OCI-LY7 (cell line): ENCODE data around the gene ANO2. TPM values are rescaled to one million over a fixed set of nuclear protein-coding genes. Genes with fewer than 3 reads are reported as not detected.

Source experiments
- BruUV-seq: library from RNA; stranded (reverse); fragments of 400-500 nt; replicated peaks from 2 replicates; lab custom pipeline; 2021; lab: Mats Ljungman, UMichigan
- CTCF ChIA-PET: fragments of 300-600 bp; sonication (Branson Sonifier 250); formaldehyde crosslinking; loops from one replicate; lab custom pipeline; 2022; ENCODE audit warnings: antibody characterized with exemption; ENCODE audit not compliant: unreplicated experiment; lab: Charles Lee
- POLR2A ChIA-PET: fragments of 300-600 bp; sonication (Branson Sonifier 250); formaldehyde crosslinking; loops from one replicate; lab custom pipeline; 2022; ENCODE audit warnings: antibody characterized with exemption; lab: Charles Lee
- DNase-seq: peaks from one replicate; pipeline ENCODE4 v3.0.0-alpha.2; 2015; ENCODE audit warnings: low spot score
- H2AFZ ChIP-seq: fragments of 200-600 bp; sonication (generic), shearing (Covaris generic); 2 replicates; pipeline ENCODE4 v1.6.1; 2014; ENCODE audit warnings: mild to moderate bottlenecking, antibody characterized with exemption, low read length, moderate library complexity
- H3K27ac ChIP-seq: fragments of 200-600 bp; sonication (generic); 2 replicates; pipeline ENCODE4 v1.5.1; 2014; ENCODE audit warnings: mixed run types, low read depth, mild to moderate bottlenecking, moderate library complexity, low read length, inconsistent platforms; ENCODE audit not compliant: poor library complexity, severe bottlenecking
- H3K36me3 ChIP-seq: fragments of 200-600 bp; sonication (generic); 2 replicates; pipeline ENCODE4 v1.6.1; 2014; ENCODE audit warnings: mild to moderate bottlenecking, antibody characterized with exemption, low read length, moderate library complexity, mixed read lengths; ENCODE audit not compliant: insufficient read depth
- H3K4me1 ChIP-seq: fragments of 200-600 bp; sonication (generic); 2 replicates; pipeline ENCODE4 v1.5.1; 2014; ENCODE audit warnings: mild to moderate bottlenecking, low read length; ENCODE audit not compliant: insufficient read depth, poor library complexity, severe bottlenecking
- H3K4me2 ChIP-seq: fragments of 200-600 bp; sonication (generic); 2 replicates; pipeline ENCODE4 v1.6.1; 2014; ENCODE audit warnings: mild to moderate bottlenecking, low read length
- H3K4me3 ChIP-seq: fragments of 200-600 bp; sonication (generic); 2 replicates; pipeline ENCODE4 v1.5.1; 2014; ENCODE audit warnings: mild to moderate bottlenecking, low read depth, low read length; ENCODE audit not compliant: poor library complexity, severe bottlenecking
- H3K79me2 ChIP-seq: fragments of 200-600 bp; sonication (generic); 2 replicates; pipeline ENCODE4 v1.6.1; 2016; ENCODE audit warnings: low read depth, mild to moderate bottlenecking, low read length, moderate library complexity, mixed read lengths; ENCODE audit not compliant: insufficient read depth
- H3K9me2 ChIP-seq: fragments of 200-600 bp; sonication (generic); 2 replicates; pipeline ENCODE4 v1.6.1; 2016; ENCODE audit warnings: mild to moderate bottlenecking, low read length, mixed read lengths; ENCODE audit not compliant: insufficient read depth
- H3K9me3 ChIP-seq: fragments of 200-600 bp; sonication (generic); 2 replicates; pipeline ENCODE4 v1.6.1; 2014; ENCODE audit warnings: mild to moderate bottlenecking, mixed run types, low read length, mixed read lengths
- H4K20me1 ChIP-seq: fragments of 200-600 bp; sonication (generic); 2 replicates; pipeline ENCODE4 v1.6.1; 2014; ENCODE audit warnings: mild to moderate bottlenecking, antibody characterized with exemption, low read length, moderate library complexity, mixed read lengths; ENCODE audit not compliant: insufficient read depth
- EZH2phosphoT487 ChIP-seq: fragments of 200-600 bp; sonication (generic); IDR thresholded peaks from 2 replicates; pipeline ENCODE4 v1.6.1; 2018; ENCODE audit warnings: low read depth, borderline replicate concordance, mild to moderate bottlenecking, mixed run types, antibody characterized with exemption, low read length, moderate library complexity, mixed read lengths
- intact Hi-C: fragments of 100-400 bp; cut with micrococcal nuclease; formaldehyde crosslinking; loops from one replicate; pipeline ENCODE4 v1.10.0; 2022; ENCODE audit not compliant: unreplicated experiment
- total RNA-seq, 2 experiments: library from RNA; depleted of rRNA in 1 of 2; stranded (reverse); fragments of >200 nt in 1 of 2; shearing (Covaris generic) in 1 of 2; gene quantifications; 2 replicates each; pipeline ENCODE4 v1.2.3, GENCODE V29; 2014 to 2022
- TF ChIP-seq, protein P1 (sequence below): fragments of 200-600 bp; sonication (generic); conservative IDR thresholded peaks from 2 replicates; pipeline ENCODE4 v1.5.1; 2014; ENCODE audit warnings: mild to moderate bottlenecking, antibody characterized with exemption, low read length, moderate library complexity, mixed read lengths

ANO2 gene
- total RNA-seq, 2 experiments from 2014 or later, result not detected

DNA sequence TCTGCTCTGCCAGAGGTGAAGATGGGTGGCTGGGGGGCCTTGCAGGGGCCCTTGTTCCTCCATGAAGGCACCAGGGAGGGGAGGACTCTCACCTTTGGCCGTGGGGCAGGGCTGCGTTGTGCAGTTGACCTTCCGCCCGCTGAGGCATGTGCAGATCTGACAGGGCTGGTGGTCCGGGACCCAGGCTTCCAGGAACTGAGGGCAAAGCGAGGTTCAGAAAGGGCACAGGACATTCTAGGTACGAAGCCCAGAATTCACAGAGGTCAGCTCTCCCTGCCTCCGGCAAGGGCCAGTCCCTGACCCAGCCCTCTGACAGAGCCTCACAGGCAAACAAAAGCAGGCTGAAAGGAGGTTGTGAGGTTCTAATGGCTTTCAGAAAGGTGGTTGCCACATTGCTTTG is 40.4 kb upstream of the ANO2 start:
- Histone ChIP-seq H3K4me1 (no peaks in the 10 kb centered on the region), H2AFZ (no peak overlapping the region), H3K4me2 (no peak overlapping the region), H3K36me3 (no peaks in the 10 kb centered on the region), H3K9me2 (no peaks in the 10 kb centered on the region), H3K9me3 (no peaks in the 10 kb centered on the region), H4K20me1 (no peaks in the 10 kb centered on the region), H3K4me3 (no peak overlapping the region), H3K79me2 (no peaks in the 10 kb centered on the region), H3K27ac (no peak overlapping the region)
- intact Hi-C loops, result no loop called here
- no peak for DNase-seq
- POLR2A ChIA-PET, result no interaction called here
- TF ChIP-seq EZH2phosphoT487, result no peak
- TF ChIP-seq, protein P1, sequence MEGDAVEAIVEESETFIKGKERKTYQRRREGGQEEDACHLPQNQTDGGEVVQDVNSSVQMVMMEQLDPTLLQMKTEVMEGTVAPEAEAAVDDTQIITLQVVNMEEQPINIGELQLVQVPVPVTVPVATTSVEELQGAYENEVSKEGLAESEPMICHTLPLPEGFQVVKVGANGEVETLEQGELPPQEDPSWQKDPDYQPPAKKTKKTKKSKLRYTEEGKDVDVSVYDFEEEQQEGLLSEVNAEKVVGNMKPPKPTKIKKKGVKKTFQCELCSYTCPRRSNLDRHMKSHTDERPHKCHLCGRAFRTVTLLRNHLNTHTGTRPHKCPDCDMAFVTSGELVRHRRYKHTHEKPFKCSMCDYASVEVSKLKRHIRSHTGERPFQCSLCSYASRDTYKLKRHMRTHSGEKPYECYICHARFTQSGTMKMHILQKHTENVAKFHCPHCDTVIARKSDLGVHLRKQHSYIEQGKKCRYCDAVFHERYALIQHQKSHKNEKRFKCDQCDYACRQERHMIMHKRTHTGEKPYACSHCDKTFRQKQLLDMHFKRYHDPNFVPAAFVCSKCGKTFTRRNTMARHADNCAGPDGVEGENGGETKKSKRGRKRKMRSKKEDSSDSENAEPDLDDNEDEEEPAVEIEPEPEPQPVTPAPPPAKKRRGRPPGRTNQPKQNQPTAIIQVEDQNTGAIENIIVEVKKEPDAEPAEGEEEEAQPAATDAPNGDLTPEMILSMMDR, result no peak
- no TSS peak for BruUV-seq
- CTCF ChIA-PET, result no interaction called here

DNA sequence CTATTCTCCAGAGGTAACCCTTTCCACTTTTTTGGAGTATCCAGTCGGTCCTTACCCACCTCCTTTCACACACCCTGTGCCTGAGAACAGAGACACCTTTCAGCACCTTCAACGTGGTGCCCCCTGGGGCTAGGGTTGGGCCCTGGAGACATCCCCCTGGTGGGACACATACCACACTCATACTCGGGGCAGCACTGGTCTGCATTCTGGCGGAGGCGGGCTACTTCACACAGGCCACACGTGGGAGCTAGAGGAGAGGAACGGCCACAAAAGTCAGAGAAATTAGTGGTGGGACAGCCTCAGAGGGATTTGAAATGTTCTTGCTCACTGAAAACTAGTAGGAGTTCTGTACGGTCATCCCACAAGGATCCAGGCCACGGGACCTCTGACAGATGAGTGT is 39.8 kb upstream of the ANO2 start:
- Histone ChIP-seq H3K9me3 (no peaks in the 10 kb centered on the region), H3K36me3 (no peaks in the 10 kb centered on the region), H3K9me2 (no peaks in the 10 kb centered on the region), H3K4me3 (no peak overlapping the region), H4K20me1 (no peaks in the 10 kb centered on the region), H3K27ac (no peak overlapping the region), H2AFZ (no peak overlapping the region), H3K79me2 (no peaks in the 10 kb centered on the region), H3K4me2 (no peak overlapping the region), H3K4me1 (no peaks in the 10 kb centered on the region)
- ChIA-PET POLR2A (no interaction called here), CTCF (no interaction called here)
- DNase-seq, result no peak
- no peak for TF ChIP-seq EZH2phosphoT487
- TF ChIP-seq, protein P1, result no peak
- intact Hi-C loops, result no loop called here
- BruUV-seq, result no TSS peak

DNA sequence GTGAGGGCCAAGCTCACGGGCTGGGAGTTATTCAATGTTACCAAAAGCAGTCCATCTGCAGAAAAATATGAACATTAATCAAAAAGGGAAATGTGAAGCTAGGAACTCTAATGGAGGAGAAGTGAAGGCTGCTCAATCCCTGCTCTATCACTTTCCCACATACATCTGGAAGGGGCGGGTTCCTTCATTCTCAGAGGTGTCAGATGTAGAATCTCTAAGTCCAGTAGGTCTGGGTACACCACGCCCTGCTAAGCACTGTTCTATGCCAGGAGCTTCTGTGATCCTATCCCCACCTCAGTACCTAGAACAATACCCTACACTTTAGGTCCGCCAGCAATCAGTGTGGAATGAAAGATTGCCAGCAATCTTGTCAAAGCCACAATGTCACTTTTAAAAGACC is 37.0 kb upstream of the ANO2 start:
- intact Hi-C loops, result no loop called here
- BruUV-seq, result no TSS peak
- no peaks in the 10 kb centered on the region for H3K9me3 ChIP-seq
- H3K27ac ChIP-seq, result no peak overlapping the region
- no peaks in the 10 kb centered on the region for H3K4me1 ChIP-seq
- POLR2A ChIA-PET, result no interaction called here
- no peak overlapping the region for H3K4me3 ChIP-seq
- no peaks in the 10 kb centered on the region for H4K20me1 ChIP-seq
- TF ChIP-seq, protein P1, result no peak
- TF ChIP-seq EZH2phosphoT487, result no peak
- CTCF ChIA-PET, result no interaction called here
- H2AFZ ChIP-seq, result no peak overlapping the region
- DNase-seq, result no peak
- no peaks in the 10 kb centered on the region for H3K36me3 ChIP-seq
- no peaks in the 10 kb centered on the region for H3K79me2 ChIP-seq
- H3K4me2 ChIP-seq, result no peak overlapping the region
- no peaks in the 10 kb centered on the region for H3K9me2 ChIP-seq
